ENCODE results near the gene L3MBTL1.
"Not testable (repeated sequence)": the region's sequence is repeated elsewhere in the genome, so short reads cannot be mapped to it uniquely, and the experiment has no call there.

Gene L3MBTL1

DNA sequence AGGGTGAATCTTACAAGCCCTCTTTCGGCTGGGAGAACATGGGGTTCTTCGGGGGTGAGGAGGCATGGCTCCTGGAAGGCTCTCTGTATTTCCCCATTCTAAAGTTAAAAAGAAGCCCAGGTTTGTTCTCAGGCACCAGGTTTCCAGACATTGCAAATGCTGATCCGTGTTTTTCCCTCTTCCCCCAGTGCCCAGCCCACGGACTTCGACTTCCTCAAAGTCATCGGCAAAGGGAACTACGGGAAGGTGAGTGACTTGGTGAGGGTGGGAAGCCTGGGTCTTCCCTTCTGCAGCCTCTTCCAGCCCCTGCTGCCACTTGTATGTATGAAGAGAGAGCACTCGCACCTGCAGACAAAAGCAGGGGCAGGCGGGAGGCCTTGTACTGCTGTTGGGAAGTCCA lies 60.0 kb downstream of the L3MBTL1 start:
- TF ChIP-seq GATA1 (IDR thresholded peaks at IDR 0.05; ENCODE audit: low read depth, low read length) (no peak), POLR2A (IDR thresholded peaks at IDR 0.05; ENCODE audit: low read length) (no peak)
- no peak for DNase-seq

DNA sequence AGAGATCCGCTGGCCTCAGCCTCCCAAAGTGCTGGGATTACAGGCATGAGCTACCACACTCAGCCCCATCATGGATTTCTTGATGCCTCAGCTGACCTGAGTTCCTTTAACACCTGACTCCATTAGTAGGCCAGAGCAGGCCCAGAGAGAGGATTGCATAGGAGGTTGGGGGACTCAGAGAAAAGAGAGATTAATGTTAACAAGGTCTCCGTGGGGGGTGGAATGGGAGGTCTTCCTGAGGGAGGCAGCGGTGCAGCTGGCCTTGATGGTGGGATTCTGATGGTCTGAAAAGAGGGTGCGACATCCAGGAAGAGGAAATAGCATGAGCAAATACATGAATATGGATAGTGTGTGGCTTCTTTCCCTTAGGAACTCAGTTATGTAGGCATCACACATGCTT lies 61.2 kb downstream of the L3MBTL1 start:
- no peak for DNase-seq
- TF ChIP-seq GATA1 (IDR thresholded peaks at IDR 0.05; ENCODE audit: low read depth, low read length) (no peak), POLR2A (IDR thresholded peaks at IDR 0.05; ENCODE audit: low read length) (no peak)

DNA sequence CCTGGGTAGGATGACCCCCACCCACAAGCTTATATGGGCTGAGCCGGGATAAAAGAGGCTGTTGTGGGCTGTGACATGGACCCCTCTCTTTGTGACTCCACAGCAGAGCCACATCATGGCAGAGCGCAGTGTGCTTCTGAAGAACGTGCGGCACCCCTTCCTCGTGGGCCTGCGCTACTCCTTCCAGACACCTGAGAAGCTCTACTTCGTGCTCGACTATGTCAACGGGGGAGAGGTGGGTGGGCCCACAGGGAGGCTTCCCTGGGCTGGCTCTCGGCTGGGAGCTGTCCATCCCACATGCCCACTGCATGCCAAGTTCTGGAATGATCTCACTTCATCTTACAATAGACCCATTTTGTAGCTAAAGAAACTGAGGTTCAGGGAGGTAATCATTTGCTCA lies 61.8 kb downstream of the L3MBTL1 start:
- no peak for DNase-seq
- no peak for TF ChIP-seq POLR2A (IDR thresholded peaks at IDR 0.05; ENCODE audit: low read length)
- TF ChIP-seq GATA1 (IDR thresholded peaks at IDR 0.05; ENCODE audit: low read depth, low read length) = no peak

DNA sequence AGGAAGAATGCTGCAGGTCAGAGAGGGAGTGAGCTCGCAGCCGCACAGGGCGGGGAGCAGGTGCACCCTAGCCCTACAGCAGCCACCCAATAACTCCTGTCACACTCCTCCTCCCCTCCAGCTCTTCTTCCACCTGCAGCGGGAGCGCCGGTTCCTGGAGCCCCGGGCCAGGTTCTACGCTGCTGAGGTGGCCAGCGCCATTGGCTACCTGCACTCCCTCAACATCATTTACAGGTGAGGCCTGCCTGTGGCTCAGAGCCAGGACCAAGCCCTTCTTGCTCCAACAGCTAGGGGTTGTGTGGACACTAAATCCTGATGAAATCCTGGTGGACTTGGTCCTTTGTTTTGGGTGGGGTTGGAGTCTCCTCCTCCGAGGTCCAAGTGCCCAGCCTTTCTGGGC lies 63.0 kb downstream of the L3MBTL1 start:
- TF ChIP-seq POLR2A (IDR thresholded peaks at IDR 0.05; ENCODE audit: low read length) (no peak), GATA1 (IDR thresholded peaks at IDR 0.05; ENCODE audit: low read depth, low read length) (no peak)
- DNase-seq = no peak

DNA sequence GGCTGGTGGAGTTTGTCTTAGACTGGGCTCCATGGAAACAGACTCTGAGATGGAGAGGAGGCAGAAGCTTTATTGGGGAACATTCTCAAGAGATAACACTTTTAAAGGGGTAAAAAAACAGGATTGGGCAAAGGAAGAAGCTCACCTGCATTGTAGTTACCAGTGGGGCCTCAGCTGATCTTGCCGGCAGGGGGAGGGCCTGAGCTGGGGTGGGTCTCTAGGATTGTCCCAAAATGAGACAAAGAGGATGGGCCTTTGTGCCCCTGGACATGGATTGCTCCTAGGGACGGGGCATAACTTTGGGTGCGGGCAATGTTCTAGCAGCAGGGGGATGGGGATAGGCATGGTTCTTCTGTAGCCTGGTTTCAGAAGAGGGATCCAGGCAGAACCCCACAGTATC lies 63.8 kb downstream of the L3MBTL1 start:
- TF ChIP-seq GATA1 (IDR thresholded peaks at IDR 0.05; ENCODE audit: low read depth, low read length) (no peak), POLR2A (IDR thresholded peaks at IDR 0.05; ENCODE audit: low read length) (no peak)
- DNase-seq = no peak

DNA sequence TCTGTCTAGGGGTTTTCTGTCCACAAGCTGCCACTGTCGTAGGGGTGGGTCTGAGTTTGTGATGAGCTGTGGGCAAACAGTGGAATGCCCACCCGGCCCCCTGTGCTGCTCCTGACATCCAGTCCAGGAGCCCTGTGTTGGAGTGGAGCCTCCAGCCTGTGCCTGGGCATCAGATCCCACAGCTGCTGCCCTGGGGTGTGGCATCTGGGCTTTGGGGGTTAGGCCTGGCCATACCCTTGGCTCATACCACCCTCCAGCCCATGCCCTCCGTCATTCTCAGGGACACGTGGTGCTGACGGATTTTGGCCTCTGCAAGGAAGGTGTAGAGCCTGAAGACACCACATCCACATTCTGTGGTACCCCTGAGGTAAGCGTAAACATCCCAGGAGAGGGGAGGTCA lies 64.3 kb downstream of the L3MBTL1 start:
- TF ChIP-seq POLR2A (IDR thresholded peaks at IDR 0.05; ENCODE audit: low read length) (no peak), GATA1 (IDR thresholded peaks at IDR 0.05; ENCODE audit: low read depth, low read length) (no peak)
- DNase-seq = no peak

DNA sequence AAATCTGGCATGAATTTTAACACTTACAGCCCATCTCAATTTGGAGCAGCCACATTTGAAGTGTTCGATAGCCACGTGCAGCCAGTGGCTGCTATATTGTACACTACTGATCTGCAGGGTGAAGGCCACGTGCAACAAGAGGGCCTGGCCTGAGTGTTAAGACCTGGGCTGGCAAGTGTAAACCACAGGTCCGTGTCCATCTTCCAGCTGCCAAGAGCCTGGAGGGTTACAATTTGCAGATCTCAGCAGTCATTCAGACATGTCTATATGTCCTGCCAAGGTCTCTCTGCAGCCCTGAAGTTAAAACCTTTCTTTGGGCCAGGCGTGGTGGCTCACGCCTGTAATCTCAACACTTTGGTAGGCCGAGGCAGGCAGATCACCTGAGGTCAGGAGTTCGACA lies 65.4 kb downstream of the L3MBTL1 start:
- DNase-seq = no peak
- TF ChIP-seq POLR2A (IDR thresholded peaks at IDR 0.05; ENCODE audit: low read length) (no peak), GATA1 (IDR thresholded peaks at IDR 0.05; ENCODE audit: low read depth, low read length) (no peak)

DNA sequence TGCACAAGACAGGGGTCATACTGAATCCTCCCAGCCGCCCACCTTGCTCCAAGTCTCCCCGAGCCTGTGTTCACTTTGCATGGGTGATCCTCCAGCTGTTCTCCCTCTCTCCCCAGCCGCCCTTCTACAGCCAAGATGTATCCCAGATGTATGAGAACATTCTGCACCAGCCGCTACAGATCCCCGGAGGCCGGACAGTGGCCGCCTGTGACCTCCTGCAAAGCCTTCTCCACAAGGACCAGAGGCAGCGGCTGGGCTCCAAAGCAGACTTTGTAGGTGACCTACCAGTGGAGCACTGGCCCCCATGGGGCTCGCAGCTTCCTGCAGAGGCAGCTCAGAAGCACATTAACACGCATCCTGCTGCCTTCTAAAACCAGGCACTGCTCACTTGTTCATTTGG lies 68.6 kb downstream of the L3MBTL1 start:
- DNase-seq = no peak
- TF ChIP-seq POLR2A (IDR thresholded peaks at IDR 0.05; ENCODE audit: low read length) (no peak), GATA1 (IDR thresholded peaks at IDR 0.05; ENCODE audit: low read depth, low read length) (no peak)

DNA sequence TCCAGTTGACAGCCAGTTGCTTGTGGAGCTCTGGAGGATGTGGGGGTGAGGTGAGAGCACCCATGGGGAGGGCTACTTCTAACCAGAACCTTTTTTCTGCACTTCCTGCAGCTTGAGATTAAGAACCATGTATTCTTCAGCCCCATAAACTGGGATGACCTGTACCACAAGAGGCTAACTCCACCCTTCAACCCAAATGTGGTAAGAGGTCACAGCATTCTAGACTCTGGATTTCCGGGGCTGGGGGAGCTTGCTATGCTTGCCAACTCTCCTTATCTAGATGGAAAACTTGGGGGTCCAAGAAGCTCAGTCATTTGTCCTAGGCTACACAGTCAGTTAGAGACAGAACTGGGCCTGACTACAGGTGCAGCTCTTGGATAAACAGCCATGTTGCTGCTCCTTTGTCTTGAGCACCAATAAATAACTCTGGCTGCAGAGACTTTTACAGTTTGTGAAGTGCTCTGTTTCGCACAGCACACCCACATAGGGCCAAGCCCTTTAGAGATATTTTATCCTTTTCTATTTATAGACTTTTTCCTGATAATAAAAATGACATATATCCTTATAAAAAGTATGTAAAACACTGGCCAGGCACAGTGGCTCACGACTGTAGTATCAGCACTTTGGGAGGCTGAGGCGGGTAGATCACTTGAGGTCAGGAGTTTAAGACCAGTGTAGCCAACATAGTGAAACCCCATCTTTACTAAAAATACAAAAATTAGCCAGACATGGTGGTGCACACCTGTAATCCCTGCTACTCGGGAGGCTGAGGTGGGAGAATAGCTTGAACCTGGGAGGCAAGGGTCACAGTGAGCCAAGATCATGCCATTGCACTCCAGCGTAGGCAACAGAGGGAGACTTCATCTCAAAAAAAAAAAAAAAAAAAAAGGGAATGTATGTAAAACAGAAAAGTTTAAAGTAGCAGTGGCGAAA lies 72.6 kb downstream of the L3MBTL1 start:
- DNase-seq = peak; percentile 18 to 63
- TF ChIP-seq GATA1 (IDR thresholded peaks at IDR 0.05; ENCODE audit: low read depth, low read length) (no peak), POLR2A (IDR thresholded peaks at IDR 0.05; ENCODE audit: low read length) (no peak)

DNA sequence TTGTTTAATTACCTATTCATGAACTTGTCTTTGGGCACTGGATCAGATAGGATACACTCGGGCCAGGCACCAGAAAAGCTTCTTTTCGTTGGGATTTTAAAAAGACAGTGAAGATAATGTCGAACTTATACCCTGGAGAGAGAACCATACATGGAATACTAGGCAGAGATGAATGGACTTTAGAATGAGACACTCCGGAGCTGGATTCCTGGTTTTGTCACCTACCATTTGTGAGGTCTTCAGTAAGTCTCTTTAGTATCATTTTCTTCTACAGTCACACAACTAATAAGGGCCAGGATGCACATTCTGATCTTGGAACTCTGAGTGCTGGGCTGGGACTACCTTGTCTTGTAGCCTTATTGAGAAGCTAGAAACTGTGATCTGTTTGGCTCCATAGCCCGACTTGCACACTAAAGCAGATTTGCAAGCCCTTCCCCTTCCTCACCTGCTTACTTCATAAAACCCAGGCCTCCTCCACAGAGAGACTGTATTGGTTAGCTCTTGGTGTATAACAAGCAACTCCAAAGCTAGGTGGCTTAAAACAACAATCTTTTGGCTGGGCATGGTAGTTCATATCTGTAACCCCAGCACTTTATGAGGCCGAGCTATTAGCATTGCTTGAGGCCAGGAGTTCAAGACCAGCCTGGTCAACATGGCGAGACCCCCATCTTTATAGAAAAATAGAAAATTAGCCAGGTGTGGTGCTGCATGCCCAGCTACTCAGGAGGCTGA lies 75.8 kb downstream of the L3MBTL1 start:
- peak in 1 of 2 experiments; percentile 51 for DNase-seq
- TF ChIP-seq GATA1 (IDR thresholded peaks at IDR 0.05; ENCODE audit: low read depth, low read length) (no peak), POLR2A (IDR thresholded peaks at IDR 0.05; ENCODE audit: low read length) (no peak)

DNA sequence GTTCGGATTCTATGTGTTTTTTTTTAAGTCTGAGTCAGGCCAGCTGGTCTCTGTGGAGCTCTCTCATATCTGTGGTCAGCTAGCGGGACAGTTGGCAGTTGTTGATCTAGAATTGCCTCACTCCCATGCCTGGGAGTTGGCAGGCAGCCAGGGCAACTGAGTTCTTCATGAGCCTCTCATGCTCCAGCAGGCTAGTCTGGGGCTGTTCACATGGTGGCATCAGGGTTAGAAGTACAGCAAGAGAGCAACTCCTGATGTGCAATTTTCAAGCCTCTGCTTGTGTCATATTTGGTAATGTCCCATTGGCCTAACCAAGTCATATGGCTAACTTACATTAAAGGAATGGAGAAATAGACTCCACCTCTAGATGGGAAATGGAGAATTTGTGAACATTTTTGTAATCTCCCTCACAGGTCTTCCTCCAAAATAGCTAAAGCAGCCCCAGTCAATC lies 76.5 kb downstream of the L3MBTL1 start:
- TF ChIP-seq POLR2A (IDR thresholded peaks at IDR 0.05; ENCODE audit: low read length) (peak; percentile 51), GATA1 (IDR thresholded peaks at IDR 0.05; ENCODE audit: low read depth, low read length) (no peak)
- peak; percentile 96 to 97 for DNase-seq

DNA sequence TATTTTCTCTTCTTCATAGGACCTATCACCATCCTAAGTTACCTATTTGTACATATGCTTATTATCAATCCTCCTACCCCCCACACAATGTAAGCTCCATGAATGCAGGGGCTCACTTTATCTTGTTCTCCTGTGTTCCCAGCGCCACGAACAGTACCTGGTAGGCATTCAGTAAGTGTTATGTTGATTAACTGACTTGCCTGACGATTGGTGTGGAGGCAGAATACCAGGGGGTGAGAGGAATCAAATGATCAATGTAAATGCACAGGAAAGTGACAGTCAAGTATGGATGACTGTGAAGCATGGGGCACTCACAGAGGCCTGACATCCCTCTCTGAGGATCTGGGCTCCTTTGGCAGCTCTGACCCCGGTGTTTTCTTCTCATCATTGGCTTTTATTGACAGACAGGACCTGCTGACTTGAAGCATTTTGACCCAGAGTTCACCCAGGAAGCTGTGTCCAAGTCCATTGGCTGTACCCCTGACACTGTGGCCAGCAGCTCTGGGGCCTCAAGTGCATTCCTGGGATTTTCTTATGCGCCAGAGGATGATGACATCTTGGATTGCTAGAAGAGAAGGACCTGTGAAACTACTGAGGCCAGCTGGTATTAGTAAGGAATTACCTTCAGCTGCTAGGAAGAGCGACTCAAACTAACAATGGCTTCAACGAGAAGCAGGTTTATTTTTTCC lies 77.1 kb downstream of the L3MBTL1 start:
- TF ChIP-seq POLR2A (IDR thresholded peaks at IDR 0.05; ENCODE audit: low read length) (no peak), GATA1 (IDR thresholded peaks at IDR 0.05; ENCODE audit: low read depth, low read length) (no peak)

DNA sequence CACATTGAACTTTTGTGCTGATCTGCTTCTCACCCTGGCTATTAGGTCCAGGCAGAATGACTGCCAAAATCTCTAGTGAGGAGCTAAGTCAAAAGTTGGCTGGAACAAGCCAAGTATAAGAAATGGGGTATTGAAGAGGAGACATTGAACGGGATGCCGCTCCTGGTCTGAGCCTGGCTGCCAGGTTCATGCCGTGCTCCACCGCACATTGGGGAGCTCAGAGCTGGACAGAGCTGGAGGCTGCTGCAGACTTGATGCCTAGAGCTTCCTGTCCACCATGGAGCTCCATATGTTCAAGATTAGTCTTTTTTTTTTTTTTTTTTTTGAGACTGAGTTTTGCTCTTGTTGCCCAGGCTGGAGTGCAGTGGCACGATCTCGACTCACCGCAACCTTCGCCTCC lies 79.1 kb downstream of the L3MBTL1 start:
- DNase-seq = no peak
- TF ChIP-seq POLR2A (IDR thresholded peaks at IDR 0.05; ENCODE audit: low read length) = no peak
- TF ChIP-seq GATA1 (IDR thresholded peaks at IDR 0.05; ENCODE audit: low read depth, low read length) = no peak

More for the DNA sequence above, 77.1 kb downstream of the L3MBTL1 start:
- DNase-seq = no peak

DNA sequence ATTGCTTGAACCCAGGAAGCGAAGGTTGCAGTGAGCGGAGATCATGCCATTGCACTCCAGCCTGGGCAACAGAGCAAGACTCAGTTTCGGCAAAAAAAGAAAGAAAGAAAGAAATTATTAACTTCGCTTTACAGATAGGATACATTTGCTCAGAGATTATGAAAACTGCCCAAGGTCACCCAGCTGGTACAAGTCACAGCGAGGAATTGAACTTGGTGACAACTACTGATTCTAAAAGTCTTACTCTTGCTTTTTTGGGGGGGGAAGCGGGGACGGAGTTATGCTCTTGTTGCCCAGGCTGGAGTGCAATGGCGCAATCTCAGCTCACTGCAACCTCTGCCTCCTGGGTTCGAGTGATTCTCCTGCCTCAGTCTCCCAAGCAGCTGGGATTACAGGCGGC lies 81.0 kb downstream of the L3MBTL1 start:
- not testable (repeated sequence) for DNase-seq

Measured in erythroblast (primary cell).